MM.1S (cell line): ENCODE data around the gene APBA1.

Experiments used
- DNase-seq: peaks from one replicate; pipeline ENCODE4 v3.0.0-alpha.2; 2015
- H2AFZ ChIP-seq: fragments of 300-600 bp; sonication (generic); 2 replicates; pipeline ENCODE4 v1.6.0; 2016; ENCODE audit warnings: antibody characterized with exemption, low read length
- H3F3A ChIP-seq: fragments of 300-600 bp; sonication (generic); 2 replicates; pipeline ENCODE4 v1.6.1; 2016; ENCODE audit warnings: mild to moderate bottlenecking, antibody characterized with exemption, low read length, moderate library complexity, mixed read lengths; ENCODE audit not compliant: insufficient read depth
- H3K27ac ChIP-seq: fragments of 300-600 bp; sonication (generic); 2 replicates; pipeline ENCODE4 v1.5.1; 2016; ENCODE audit warnings: mild to moderate bottlenecking, low read length
- H3K27me3 ChIP-seq: fragments of 300-600 bp; sonication (generic); replicated peaks from 2 replicates; pipeline ENCODE4 v1.6.0; 2016; ENCODE audit warnings: low read length; ENCODE audit not compliant: insufficient read depth
- H3K36me3 ChIP-seq: fragments of 300-600 bp; sonication (generic); replicated peaks from 2 replicates; pipeline ENCODE4 v1.6.1; 2016; ENCODE audit warnings: mild to moderate bottlenecking, low read length, mixed read lengths; ENCODE audit not compliant: insufficient read depth
- H3K4me1 ChIP-seq: fragments of 300-600 bp; sonication (generic); 2 replicates; pipeline ENCODE4 v1.6.1; 2016; ENCODE audit warnings: low read length, mixed read lengths
- H3K4me2 ChIP-seq: fragments of 300-600 bp; sonication (generic); 2 replicates; pipeline ENCODE4 v1.6.0; 2016; ENCODE audit warnings: low read depth, low read length
- H3K4me3 ChIP-seq: fragments of 300-600 bp; sonication (generic); 2 replicates; pipeline ENCODE4 v1.5.1; 2016; ENCODE audit warnings: low read length, mixed read lengths
- H3K79me2 ChIP-seq: fragments of 300-600 bp; sonication (generic); 2 replicates; pipeline ENCODE4 v1.6.1; 2016; ENCODE audit warnings: mixed run types, low read length, mixed read lengths
- H3K9ac ChIP-seq: fragments of 300-600 bp; sonication (generic); 2 replicates; pipeline ENCODE4 v1.6.1; 2016; ENCODE audit warnings: low read length, mixed read lengths
- H3K9me2 ChIP-seq: fragments of 300-600 bp; sonication (generic); replicated peaks from 2 replicates; pipeline ENCODE4 v1.6.1; 2016; ENCODE audit warnings: mild to moderate bottlenecking, low read length, mixed read lengths; ENCODE audit not compliant: insufficient read depth
- H3K9me3 ChIP-seq: fragments of 300-600 bp; sonication (generic); replicated peaks from 2 replicates; pipeline ENCODE4 v1.6.1; 2016; ENCODE audit warnings: mild to moderate bottlenecking, low read length, mixed read lengths; ENCODE audit not compliant: insufficient read depth
- H4K20me1 ChIP-seq: fragments of 300-600 bp; sonication (generic); 2 replicates; pipeline ENCODE4 v1.6.1; 2016; ENCODE audit warnings: mild to moderate bottlenecking, low read length, moderate library complexity, mixed read lengths; ENCODE audit not compliant: insufficient read depth
- CTCF ChIP-seq: fragments of 300-600 bp; sonication (generic); IDR thresholded peaks from 2 replicates; pipeline ENCODE4 v1.5.1; 2016; ENCODE audit warnings: antibody characterized with exemption, low read length, mixed read lengths
- EZH2 ChIP-seq: fragments of 300-600 bp; sonication (generic); optimal IDR thresholded peaks from 2 replicates; pipeline ENCODE3; 2017; ENCODE audit warnings: low read depth, mild to moderate bottlenecking, antibody characterized with exemption, low read length, mixed read lengths
- EZH2phosphoT487 ChIP-seq: fragments of 300-600 bp; sonication (generic); IDR thresholded peaks from 2 replicates; pipeline ENCODE4 v1.6.1; 2018; ENCODE audit warnings: antibody characterized with exemption, low read length

The APBA1 gene

GRCh38 chr9:69379270-69379982, 292.7 kb downstream of the APBA1 start:
- H3K36me3 ChIP-seq = no peaks in the 10 kb centered on the region
- H3K9me2 ChIP-seq = no peaks in the 10 kb centered on the region
- no peak for DNase-seq
- no peak overlapping the region for H3K4me3 ChIP-seq
- no peaks in the 10 kb centered on the region for H3K9me3 ChIP-seq
- H3K4me1 ChIP-seq = peaks cover 5% of the 10 kb centered on the region
- H4K20me1 ChIP-seq = no peaks in the 10 kb centered on the region
- no peaks in the 10 kb centered on the region for H3F3A ChIP-seq
- TF ChIP-seq EZH2 (no peak), EZH2phosphoT487 (no peak), CTCF (no peak)
- H3K27me3 ChIP-seq = no peaks in the 10 kb centered on the region
- no peak overlapping the region for H3K4me2 ChIP-seq
- H3K27ac ChIP-seq = no peak overlapping the region
- H3K9ac ChIP-seq = no peak overlapping the region
- no peaks in the 10 kb centered on the region for H3K79me2 ChIP-seq
- H2AFZ ChIP-seq = no peak overlapping the region

GRCh38 chr9:69377981-69378380, 294.2 kb downstream of the APBA1 start:
- H3K9ac ChIP-seq = no peak overlapping the region
- H2AFZ ChIP-seq = no peak overlapping the region
- no peak overlapping the region for H3K27ac ChIP-seq
- no peaks in the 10 kb centered on the region for H3K9me3 ChIP-seq
- H3K27me3 ChIP-seq = no peaks in the 10 kb centered on the region
- TF ChIP-seq EZH2phosphoT487 = no peak
- TF ChIP-seq EZH2 = no peak
- TF ChIP-seq CTCF = no peak
- no peaks in the 10 kb centered on the region for H3K36me3 ChIP-seq
- H4K20me1 ChIP-seq = no peaks in the 10 kb centered on the region
- H3K4me2 ChIP-seq = no peak overlapping the region
- H3K79me2 ChIP-seq = no peaks in the 10 kb centered on the region
- no peak overlapping the region for H3K4me3 ChIP-seq
- H3K4me1 ChIP-seq = no peaks in the 10 kb centered on the region
- H3K9me2 ChIP-seq = no peaks in the 10 kb centered on the region
- H3F3A ChIP-seq = no peaks in the 10 kb centered on the region
- DNase-seq = no peak
